CD14-positive monocyte (primary cell): ENCODE measurements around the gene SMIM35. TPM values are rescaled to one million over a fixed set of nuclear protein-coding genes. Genes with fewer than 3 reads are reported as not detected.

Experiments used
- DNase-seq, 3 donors: peaks; one replicate each; pipeline ENCODE4 v3.0.0-alpha.2; 2011 to 2022
- H2AFZ ChIP-seq: 2 replicates; pipeline ENCODE4 v1.6.0; 2012; ENCODE audit warnings: mild to moderate bottlenecking, low read depth, low read length, inconsistent platforms; ENCODE audit not compliant: insufficient read depth, poor library complexity, severe bottlenecking
- H3K27ac ChIP-seq, 2 donors: 1 replicate in 1 of 2; 2 replicates in 1 of 2; pipeline ENCODE4 v1.5.1; 2012 to 2013; ENCODE audit warnings: low read length in 2 of 2, control low read depth in 1 of 2, inconsistent platforms in 1 of 2, low read depth in 1 of 2, mild to moderate bottlenecking in 1 of 2
- H3K27me3 ChIP-seq, 2 donors: one replicate each; pipeline versions ENCODE4 v1.6.0 to v1.6.1; 2011 to 2013; ENCODE audit warnings: low read length in 2 of 2; ENCODE audit not compliant: control insufficient read depth in 2 of 2, insufficient read depth in 2 of 2
- H3K36me3 ChIP-seq, 2 donors: replicated peaks in 1 of 2; 1 replicate in 1 of 2; 2 replicates in 1 of 2; pipeline versions ENCODE4 v1.5.1 to v1.6.1; 2012 to 2013; ENCODE audit warnings: low read length in 2 of 2, control low read depth in 1 of 2, inconsistent platforms in 1 of 2, mild to moderate bottlenecking in 1 of 2; ENCODE audit not compliant: insufficient read depth in 2 of 2, control insufficient read depth in 1 of 2
- H3K4me1 ChIP-seq, 2 donors: 1 replicate in 1 of 2; 2 replicates in 1 of 2; pipeline versions ENCODE4 v1.5.1 to v1.6.1; 2012 to 2013; ENCODE audit warnings: low read length in 2 of 2, control low read depth in 1 of 2, inconsistent platforms in 1 of 2, mild to moderate bottlenecking in 1 of 2, moderate library complexity in 1 of 2; ENCODE audit not compliant: insufficient read depth in 2 of 2, control insufficient read depth in 1 of 2
- H3K4me2 ChIP-seq: replicated peaks from 2 replicates; pipeline ENCODE3; 2012; ENCODE audit warnings: low read length, moderate library complexity, mild to moderate bottlenecking; ENCODE audit not compliant: poor library complexity, severe bottlenecking; ENCODE audit errors: extremely low read depth
- H3K4me3 ChIP-seq, 3 experiments: fragments of 200-600 bp in 1 of 3; sonication (generic) in 1 of 3; replicated peaks in 1 of 3; 1 replicate in 2 of 3; 2 replicates in 1 of 3; pipeline ENCODE4 v1.5.1; 2011 to 2013; ENCODE audit warnings: low read length in 3 of 3, mild to moderate bottlenecking in 3 of 3, control low read depth in 2 of 3, low read depth in 2 of 3, inconsistent platforms in 1 of 3, moderate library complexity in 1 of 3
- H3K79me2 ChIP-seq: 2 replicates; pipeline ENCODE4 v1.6.0; 2012; ENCODE audit warnings: mild to moderate bottlenecking, control low read depth, inconsistent platforms, low read length, moderate library complexity; ENCODE audit not compliant: insufficient read depth
- H3K9ac ChIP-seq: 2 replicates; pipeline ENCODE4 v1.6.0; 2017; ENCODE audit warnings: low read length, mild to moderate bottlenecking; ENCODE audit not compliant: insufficient read depth, poor library complexity, severe bottlenecking
- H3K9me3 ChIP-seq, 2 donors: replicated peaks in 1 of 2; 1 replicate in 1 of 2; 2 replicates in 1 of 2; pipeline versions ENCODE4 v1.5.1 to v1.6.1; 2012 to 2013; ENCODE audit warnings: low read length in 2 of 2, control low read depth in 1 of 2; ENCODE audit not compliant: control insufficient read depth in 1 of 2, insufficient read depth in 1 of 2
- H4K20me1 ChIP-seq: 2 replicates; pipeline ENCODE4 v1.6.0; 2012; ENCODE audit warnings: mild to moderate bottlenecking, low read length, control low read depth, moderate library complexity; ENCODE audit not compliant: insufficient read depth
- H3K27ac Mint-ChIP-seq, 7 donors: one replicate each; pipeline ENCODE4 v1.8.0; 2020; ENCODE audit warnings: mild to moderate bottlenecking in 7 of 7, mixed read lengths in 7 of 7, moderate library complexity in 6 of 7, inconsistent platforms in 2 of 7
- H3K27me3 Mint-ChIP-seq, 3 donors: one replicate each; pipeline ENCODE4 v1.8.0; 2021 to 2022; ENCODE audit warnings: low read depth in 3 of 3, mild to moderate bottlenecking in 3 of 3, mixed read lengths in 3 of 3, moderate library complexity in 3 of 3, inconsistent platforms in 1 of 3
- H3K36me3 Mint-ChIP-seq, 2 donors: one replicate each; pipeline ENCODE4 v1.8.0; 2020; ENCODE audit warnings: mixed read lengths in 2 of 2, inconsistent platforms in 1 of 2, mild to moderate bottlenecking in 1 of 2
- H3K4me1 Mint-ChIP-seq: one replicate; pipeline ENCODE4 v1.8.0; 2020; ENCODE audit warnings: mild to moderate bottlenecking, mixed read lengths
- H3K4me3 Mint-ChIP-seq, 2 donors: one replicate each; pipeline ENCODE4 v1.8.0; 2020; ENCODE audit warnings: mild to moderate bottlenecking in 2 of 2, mixed read lengths in 2 of 2, moderate library complexity in 1 of 2
- H3K9me3 Mint-ChIP-seq, 7 donors: one replicate each; pipeline ENCODE4 v1.8.0; 2020 to 2022; ENCODE audit warnings: mixed read lengths in 7 of 7, mild to moderate bottlenecking in 6 of 7, moderate library complexity in 6 of 7, inconsistent platforms in 2 of 7
- WGBS: methylation state at CpG from one replicate; pipeline ENCODE4 v1.1.5; 2013; ENCODE audit warnings: missing lambda C conversion rate; ENCODE audit not compliant: insufficient coverage; 5-methylcytosine and 5-hydroxymethylcytosine counted together
- intact Hi-C, 2 donors: fragments of 100-400 bp; cut with micrococcal nuclease; formaldehyde crosslinking; loops; one replicate each; pipeline versions ENCODE4 v1.15.0 to v1.15.1; 2023
- polyA plus RNA-seq, 3 donors: library from polyadenylated mRNA; depleted of rRNA in 1 of 3; unstranded in 2 of 3; stranded (reverse) in 1 of 3; fragments of 300-500 nt in 2 of 3; fragments of >200 nt in 1 of 3; fragmentation: Illumina TruSeq in 2 of 3; gene quantifications; 1 replicate in 2 of 3; 2 replicates in 1 of 3; pipeline ENCODE4 v1.2.3, GENCODE V29; 2012 to 2021
- TF ChIP-seq, protein P1 (sequence below): fragments of 200-600 bp; IDR thresholded peaks from one replicate; pipeline ENCODE4 v1.8.0; 2022; ENCODE audit warnings: antibody characterized with exemption, mild to moderate bottlenecking

Gene SMIM35
- polyA plus RNA-seq, 3 donors = 0.05 to 0.29 (median 0.11) TPM

DNA sequence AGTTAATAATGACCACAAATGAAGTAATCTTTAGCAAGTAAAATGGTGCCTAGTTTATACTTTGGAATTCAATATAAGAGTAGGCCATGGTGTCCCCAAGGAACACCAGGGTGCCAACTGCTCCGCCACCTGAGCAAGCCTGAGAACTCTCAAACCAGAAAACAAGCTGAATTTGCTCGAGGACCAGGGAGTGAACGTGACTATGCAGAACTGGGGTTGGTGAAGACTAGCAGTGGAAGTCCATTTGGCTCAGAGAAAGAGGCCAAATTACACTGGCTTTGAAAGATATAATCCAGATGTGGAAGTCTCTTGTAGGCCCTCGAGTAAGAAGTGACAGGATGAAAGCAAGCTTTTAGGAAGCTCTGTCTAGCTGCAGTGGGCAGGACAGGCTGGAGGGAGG, 8.7 kb upstream of the SMIM35 start:
- peaks cover 0 to 6% (median 2%) of the 10 kb centered on the region in 3 donors for H3K27me3 Mint-ChIP-seq
- DNase-seq = no peak
- no peak overlapping the region for H2AFZ ChIP-seq

DNA sequence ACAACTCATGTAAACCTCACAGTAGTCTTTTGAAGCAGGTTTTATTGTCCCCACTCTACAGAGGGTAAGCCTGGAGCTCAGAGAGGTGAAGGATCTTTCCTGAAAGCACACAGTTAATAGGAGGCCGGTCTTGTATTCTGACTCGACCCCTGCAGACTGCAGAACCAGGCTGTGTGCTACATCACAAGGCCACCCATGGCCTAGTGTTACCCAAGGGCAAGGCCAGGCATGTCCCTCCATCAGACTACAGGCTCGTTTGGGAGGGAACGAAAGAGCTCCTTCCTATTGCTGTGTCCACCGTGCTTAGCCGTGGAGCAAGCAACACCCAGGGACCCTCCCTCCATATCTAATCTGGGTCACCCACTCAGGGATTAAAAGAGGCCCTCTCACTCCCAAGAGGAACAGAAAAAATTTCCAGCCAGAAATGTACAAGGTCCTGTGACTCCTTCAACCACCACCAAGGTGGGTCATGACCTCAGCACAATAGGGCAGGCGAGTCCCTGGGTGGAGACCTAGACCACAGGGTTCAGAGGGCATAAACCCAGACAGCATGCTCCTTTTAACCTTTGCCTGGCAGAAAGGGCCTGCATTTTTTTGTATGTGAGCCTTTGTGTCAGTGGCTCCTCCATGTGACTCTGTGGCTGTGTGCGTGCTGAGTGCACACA, 6.3 kb upstream of the SMIM35 start:
- Mint-ChIP-seq H3K27me3 (peaks cover 0 to 4% (median 3%) of the 10 kb centered on the region in 3 donors), H3K4me1 (peaks cover 23% of the 10 kb centered on the region), H3K4me3 (no peak overlapping the region), H3K9me3 (peaks cover 0 to 3% (median 2%) of the 10 kb centered on the region in 7 donors), H3K27ac (peak overlapping the region in 1 of 7 donors; percentile 60), H3K36me3 (no peaks in the 10 kb centered on the region)
- WGBS = 66% methylated on average over 5 of the region's 8 CpGs
- Histone ChIP-seq H2AFZ (no peak overlapping the region), H3K27me3 (no peaks in the 10 kb centered on the region), H3K79me2 (no peaks in the 10 kb centered on the region), H4K20me1 (no peaks in the 10 kb centered on the region), H3K27ac (no peak overlapping the region), H3K4me1 (peaks cover 13 to 15% of the 10 kb centered on the region in 2 donors), H3K4me3 (no peak overlapping the region), H3K9ac (no peak overlapping the region), H3K4me2 (no peak overlapping the region), H3K9me3 (peaks cover 0 to under 1% of the 10 kb centered on the region in 2 donors), H3K36me3 (no peaks in the 10 kb centered on the region)
- no peak for DNase-seq
- intact Hi-C loops = no loop called here
- TF ChIP-seq, protein P1, sequence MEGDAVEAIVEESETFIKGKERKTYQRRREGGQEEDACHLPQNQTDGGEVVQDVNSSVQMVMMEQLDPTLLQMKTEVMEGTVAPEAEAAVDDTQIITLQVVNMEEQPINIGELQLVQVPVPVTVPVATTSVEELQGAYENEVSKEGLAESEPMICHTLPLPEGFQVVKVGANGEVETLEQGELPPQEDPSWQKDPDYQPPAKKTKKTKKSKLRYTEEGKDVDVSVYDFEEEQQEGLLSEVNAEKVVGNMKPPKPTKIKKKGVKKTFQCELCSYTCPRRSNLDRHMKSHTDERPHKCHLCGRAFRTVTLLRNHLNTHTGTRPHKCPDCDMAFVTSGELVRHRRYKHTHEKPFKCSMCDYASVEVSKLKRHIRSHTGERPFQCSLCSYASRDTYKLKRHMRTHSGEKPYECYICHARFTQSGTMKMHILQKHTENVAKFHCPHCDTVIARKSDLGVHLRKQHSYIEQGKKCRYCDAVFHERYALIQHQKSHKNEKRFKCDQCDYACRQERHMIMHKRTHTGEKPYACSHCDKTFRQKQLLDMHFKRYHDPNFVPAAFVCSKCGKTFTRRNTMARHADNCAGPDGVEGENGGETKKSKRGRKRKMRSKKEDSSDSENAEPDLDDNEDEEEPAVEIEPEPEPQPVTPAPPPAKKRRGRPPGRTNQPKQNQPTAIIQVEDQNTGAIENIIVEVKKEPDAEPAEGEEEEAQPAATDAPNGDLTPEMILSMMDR = no peak

More for the DNA sequence above, 8.7 kb upstream of the SMIM35 start:
- H4K20me1 ChIP-seq = no peaks in the 10 kb centered on the region
- H3K9ac ChIP-seq = no peak overlapping the region
- H3K4me1 Mint-ChIP-seq = peaks cover 10% of the 10 kb centered on the region
- H3K4me2 ChIP-seq = no peak overlapping the region
- no peaks in the 10 kb centered on the region for H3K27me3 ChIP-seq
- H3K9me3 ChIP-seq = no peaks in the 10 kb centered on the region
- no peak overlapping the region for H3K27ac ChIP-seq
- intact Hi-C loops = no loop called here
- peak overlapping the region in 2 of 7 donors; percentile 17 to 44 for H3K27ac Mint-ChIP-seq
- no peaks in the 10 kb centered on the region for H3K36me3 Mint-ChIP-seq
- H3K79me2 ChIP-seq = no peaks in the 10 kb centered on the region
- TF ChIP-seq, protein P1 = no peak
- H3K4me3 ChIP-seq = no peak overlapping the region
- peaks cover 0 to 2% (median 0%) of the 10 kb centered on the region in 7 donors for H3K9me3 Mint-ChIP-seq
- H3K4me3 Mint-ChIP-seq = no peak overlapping the region
- H3K36me3 ChIP-seq = no peaks in the 10 kb centered on the region
- whole genome bisulfite sequencing = 69% methylated on average over 4 of the region's 4 CpGs
- H3K4me1 ChIP-seq = no peaks in the 10 kb centered on the region
